IPS-18c (cell line): ENCODE results near the gene COMTD1.
"Not testable (repeated sequence)": the region's sequence is repeated elsewhere in the genome, so short reads cannot be mapped to it uniquely, and the experiment has no call there.

Source experiments
- H3K4me3 ChIP-seq: 2 replicates; pipeline ENCODE4 v1.7.0; 2013; ENCODE audit warnings: low read depth, mild to moderate bottlenecking, low read length, moderate library complexity; ENCODE audit not compliant: insufficient read depth
- H3K9me3 ChIP-seq: one replicate; pipeline ENCODE4 v1.6.1; 2013; ENCODE audit warnings: mild to moderate bottlenecking, low read length, moderate library complexity; ENCODE audit not compliant: control insufficient read depth, insufficient read depth

The COMTD1 gene

GRCh38 chr10:75188522-75188921 is 47.2 kb downstream of the COMTD1 start:
- H3K4me3 ChIP-seq, H3K9me3 ChIP-seq: not testable (repeated sequence)

GRCh38 chr10:75187961-75188426 is 47.8 kb downstream of the COMTD1 start:
- H3K9me3 ChIP-seq, result no peaks in the 10 kb centered on the region
- no peak overlapping the region for H3K4me3 ChIP-seq

GRCh38 chr10:75186310-75186709 is 49.4 kb downstream of the COMTD1 start:
- no peak overlapping the region for H3K4me3 ChIP-seq
- H3K9me3 ChIP-seq, result no peaks in the 10 kb centered on the region
